GM19463 (cell line): ENCODE measurements around the gene TRRAP.
"Not testable (repeated sequence)": the region's sequence is repeated elsewhere in the genome, so short reads cannot be mapped to it uniquely, and the experiment has no call there.

Experiments
- ATAC-seq: cut with Tn5 transposase; IDR thresholded peaks from one replicate; pipeline ENCODE4 v1.9.1; 2021; ENCODE audit warnings: mild to moderate bottlenecking, moderate library complexity; ENCODE audit not compliant: unreplicated experiment

TRRAP gene

DNA sequence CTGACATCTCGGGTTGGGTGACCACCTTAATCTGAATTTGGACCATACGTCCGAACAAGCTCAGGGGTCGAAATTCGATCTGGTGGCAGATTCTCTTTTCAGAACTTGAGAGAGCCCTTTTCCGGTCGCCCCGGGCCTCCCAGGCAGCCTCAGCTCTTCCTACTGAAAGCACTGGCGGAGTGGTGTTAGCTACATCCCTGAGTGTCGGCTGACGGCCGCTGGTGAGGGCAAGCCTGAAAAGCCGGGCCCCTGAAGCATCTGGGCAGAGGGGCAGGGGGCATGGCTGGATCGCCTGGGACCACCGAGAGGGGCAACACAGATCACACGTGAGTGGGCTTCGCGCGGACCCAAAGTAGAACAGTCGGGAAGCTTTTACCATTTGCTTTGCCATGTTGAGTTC lies 149.5 kb downstream of the TRRAP start:
- no peak for ATAC-seq

GRCh38 chr7:99028261-99028973 lies 150.1 kb downstream of the TRRAP start:
- ATAC-seq, result no peak

- no peak for ATAC-seq
These were observed 151.4 kb downstream of the TRRAP start for GRCh38 chr7:99029466-99030435.

GRCh38 chr7:99030457-99030856 lies 152.1 kb downstream of the TRRAP start:
- no peak for ATAC-seq

DNA sequence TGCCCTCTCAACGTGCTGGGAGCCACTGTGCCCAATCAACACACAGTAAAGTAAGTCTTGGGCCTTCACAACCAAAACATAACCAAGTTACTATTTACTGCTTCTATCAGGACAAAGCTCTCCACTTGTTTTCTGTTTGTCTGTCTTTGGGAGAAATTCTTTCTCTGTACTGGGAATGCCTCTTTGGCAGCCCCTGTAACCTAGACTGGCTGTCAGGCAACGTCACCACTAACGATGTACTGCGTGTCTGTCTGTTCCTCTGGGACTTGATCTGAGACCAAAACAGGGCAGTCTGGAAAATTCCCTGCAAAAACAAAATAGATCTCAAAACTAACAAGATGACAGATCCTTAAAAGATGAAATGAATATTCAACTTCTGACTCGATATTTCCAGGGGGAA lies 152.6 kb downstream of the TRRAP start:
- ATAC-seq, result no peak

DNA sequence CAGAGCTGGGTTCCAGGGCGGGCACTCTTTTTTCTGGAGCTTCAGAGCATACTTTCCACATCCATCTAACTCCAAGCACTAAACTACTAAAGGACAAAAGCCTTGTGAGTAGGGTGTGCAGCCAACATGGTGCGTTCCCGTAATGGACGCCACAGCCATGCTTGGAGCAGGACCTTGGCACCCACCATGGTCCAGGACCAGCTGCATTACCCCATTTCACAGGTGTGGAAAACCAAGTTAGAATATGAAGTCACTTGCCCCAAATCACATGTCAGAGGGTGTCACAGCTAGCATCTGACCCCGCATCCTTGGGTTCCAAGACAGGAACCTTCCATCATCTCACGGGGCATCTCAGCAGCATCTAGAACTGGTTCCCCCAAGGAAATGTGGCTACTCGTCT lies 153.2 kb downstream of the TRRAP start:
- no peak for ATAC-seq

DNA sequence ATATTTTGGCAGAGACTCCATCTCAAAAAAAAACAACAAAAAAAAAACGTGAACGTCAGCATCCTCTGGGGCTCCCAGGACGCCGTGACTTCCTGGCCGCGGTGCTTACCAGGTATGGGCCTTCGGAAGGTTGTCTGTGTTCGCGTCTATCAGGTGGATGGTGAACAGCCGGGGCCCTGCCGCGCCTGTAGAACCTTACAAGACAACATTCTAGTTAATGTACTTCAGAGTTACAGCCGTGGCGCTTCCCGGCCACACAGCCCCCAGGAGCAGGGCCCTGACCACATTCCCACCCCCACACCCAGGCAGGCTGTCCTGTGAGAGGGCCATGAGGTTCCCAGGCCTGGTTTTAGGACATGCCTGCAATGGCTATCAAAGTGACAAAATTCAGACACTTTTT lies 154.6 kb downstream of the TRRAP start:
- ATAC-seq, result no peak

GRCh38 chr7:99033765-99034164 lies 155.4 kb downstream of the TRRAP start:
- no peak for ATAC-seq

DNA sequence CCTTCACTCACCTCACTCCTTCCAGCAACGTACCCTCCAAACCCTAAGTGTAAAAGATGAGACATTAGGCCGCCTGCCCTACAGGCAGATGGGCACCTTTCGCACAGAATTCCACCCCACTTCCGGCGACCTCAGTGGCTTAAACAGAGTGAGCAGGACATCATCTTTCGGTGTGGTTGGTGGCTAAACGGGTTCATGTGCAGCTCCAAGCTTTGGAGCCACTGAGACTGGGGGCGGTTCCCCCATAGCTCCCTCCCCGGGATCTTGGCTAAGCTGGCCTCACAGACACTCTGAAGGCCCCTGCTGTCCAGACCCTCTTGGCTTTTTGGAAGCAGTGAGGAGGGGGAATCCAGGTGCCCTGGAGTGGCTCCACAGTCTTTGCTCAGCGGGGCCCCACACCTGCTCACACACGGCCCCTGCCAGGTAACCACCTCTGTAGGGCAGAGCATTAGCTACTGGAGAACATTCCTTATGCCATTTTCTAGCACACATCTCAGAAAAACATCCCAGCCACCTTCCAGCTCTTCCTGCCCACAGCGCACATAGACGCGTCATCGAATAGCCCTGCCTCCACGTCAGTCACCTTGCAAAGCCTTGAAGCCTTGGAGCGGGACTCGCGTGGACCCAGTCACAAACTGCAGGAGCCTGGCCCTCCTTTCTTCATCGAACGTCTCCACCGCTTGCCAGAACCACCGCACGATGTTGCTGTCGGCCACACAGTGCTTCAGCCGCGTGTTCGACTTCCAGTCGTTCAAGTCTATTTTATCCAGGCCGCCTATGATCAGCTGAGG lies 156.8 kb downstream of the TRRAP start:
- ATAC-seq, result no peak

- ATAC-seq, result no peak
These were observed 157.6 kb downstream of the TRRAP start for GRCh38 chr7:99035723-99036545.

DNA sequence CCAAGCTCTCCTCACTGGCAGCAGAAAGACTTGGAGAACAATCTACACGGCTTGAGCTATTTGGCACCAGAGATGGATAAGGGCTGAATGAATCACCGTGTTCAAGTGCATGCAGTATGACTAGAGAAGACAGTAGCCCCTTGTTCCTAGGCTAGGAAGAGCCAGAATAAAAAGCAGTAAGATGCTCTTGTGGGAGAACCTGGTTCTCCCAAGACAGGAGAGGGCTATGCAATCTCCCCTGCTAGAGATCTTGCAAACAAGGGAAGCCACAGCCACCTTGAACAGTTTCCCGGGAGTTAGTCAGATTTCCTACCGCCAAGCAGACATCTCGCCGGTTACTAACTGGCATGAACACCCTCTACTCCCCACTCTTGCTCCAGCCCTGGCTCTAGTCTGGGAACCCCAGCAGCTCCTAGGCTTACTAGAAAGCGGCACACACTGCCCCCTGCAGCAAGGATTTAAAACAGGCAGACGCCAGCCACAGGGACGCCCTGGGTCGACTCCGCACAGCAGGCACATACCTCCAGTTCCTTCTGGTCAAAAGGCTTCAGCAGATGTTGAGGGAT lies 158.3 kb downstream of the TRRAP start:
- no peak for ATAC-seq

- ATAC-seq, result no peak
These were observed 159.1 kb downstream of the TRRAP start for GRCh38 chr7:99037327-99037940.

- no peak for ATAC-seq
These were observed 159.9 kb downstream of the TRRAP start for GRCh38 chr7:99038086-99038855.

GRCh38 chr7:99039384-99039891 lies 161.1 kb downstream of the TRRAP start:
- no peak for ATAC-seq

- no peak for ATAC-seq
These were observed 162.0 kb downstream of the TRRAP start for GRCh38 chr7:99040104-99040958.

GRCh38 chr7:99041526-99041925 lies 163.2 kb downstream of the TRRAP start:
- ATAC-seq, result no peak

DNA sequence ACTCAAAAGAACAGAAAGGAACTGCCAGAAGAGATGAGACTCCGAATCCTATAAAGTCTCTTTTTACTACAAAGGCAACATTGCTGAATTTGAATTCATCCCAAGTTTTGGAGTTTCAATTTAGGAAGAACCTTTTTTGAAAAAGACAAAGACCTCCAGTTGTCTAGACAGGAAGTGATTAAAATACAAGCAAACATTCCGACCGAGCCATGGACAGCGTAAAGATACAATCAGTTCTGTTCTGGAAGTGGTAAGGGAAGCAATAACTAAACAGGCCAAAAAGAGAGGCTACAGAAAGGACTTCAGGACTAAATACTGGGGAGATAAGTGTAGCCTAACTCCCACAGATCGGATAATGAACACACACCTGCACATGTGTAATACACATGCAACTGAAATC lies 164.6 kb downstream of the TRRAP start:
- no peak for ATAC-seq

DNA sequence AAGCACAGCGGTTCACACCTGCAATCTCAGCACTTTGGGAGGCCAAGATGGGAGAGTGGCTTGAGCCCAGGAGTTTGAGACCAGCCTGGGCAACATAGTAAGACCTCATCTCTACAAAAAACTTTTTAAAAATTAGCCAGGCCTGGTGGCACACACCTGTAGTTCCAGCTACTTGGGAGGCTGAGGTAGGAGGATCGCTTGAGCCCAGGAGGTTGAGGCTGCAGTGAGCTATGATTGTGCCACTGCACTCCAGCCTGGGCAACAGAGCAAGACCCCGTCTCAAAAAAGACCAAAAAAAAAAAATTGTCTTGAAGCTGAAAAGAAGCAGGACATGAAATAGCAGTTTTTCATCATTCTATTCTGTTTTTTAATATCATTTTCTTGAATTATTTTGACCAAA lies 166.5 kb downstream of the TRRAP start:
- not testable (repeated sequence) for ATAC-seq
